Stimulated activated CD4-positive, alpha-beta T cell treated with anti-CD3 and anti-CD28 coated beads, Interleukin-4, amount 100 ng/mL, for 48 hours (primary cell): ENCODE measurements around the gene GPRC5A.

Experiments
- DNase-seq, 2 donors: peaks; one replicate each; pipeline ENCODE4 v3.0.0-alpha.2; 2020; ENCODE audit warnings: low read depth in 2 of 2

Gene GPRC5A

DNA sequence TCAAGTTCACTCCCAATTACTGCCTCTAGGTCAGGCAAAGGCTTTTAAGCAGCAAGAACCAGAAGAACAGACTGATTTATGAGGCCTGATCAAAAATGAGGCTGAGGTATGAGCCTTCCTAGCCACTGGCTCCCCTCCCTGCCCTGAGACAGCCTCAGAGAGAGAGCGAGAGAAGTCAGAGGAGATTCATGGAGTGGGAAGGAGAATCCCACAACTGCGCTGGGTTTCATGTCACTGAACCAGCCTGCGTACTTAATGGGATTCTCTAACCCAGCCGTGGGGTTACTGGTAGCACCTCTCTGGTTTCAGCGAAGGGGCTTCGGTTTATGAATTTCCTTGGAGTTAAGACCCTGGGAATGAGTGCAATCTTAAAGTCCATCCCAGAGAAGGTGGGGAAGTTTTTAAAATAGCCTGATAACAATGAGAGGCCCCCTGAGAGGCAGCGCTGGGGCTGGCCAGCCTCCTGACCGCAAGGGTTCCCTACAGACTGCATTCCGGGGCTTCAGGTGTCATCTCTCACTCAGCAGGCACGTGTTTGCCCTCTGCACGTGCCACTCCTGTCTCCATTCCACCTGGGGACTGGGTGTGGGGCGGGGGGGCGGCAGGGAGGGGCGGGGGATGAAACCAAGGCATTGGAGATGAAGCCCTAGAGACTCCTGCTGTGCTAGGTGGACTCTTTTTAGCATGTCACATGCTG lies 6.1 kb upstream of the GPRC5A start:
- no peak for DNase-seq

DNA sequence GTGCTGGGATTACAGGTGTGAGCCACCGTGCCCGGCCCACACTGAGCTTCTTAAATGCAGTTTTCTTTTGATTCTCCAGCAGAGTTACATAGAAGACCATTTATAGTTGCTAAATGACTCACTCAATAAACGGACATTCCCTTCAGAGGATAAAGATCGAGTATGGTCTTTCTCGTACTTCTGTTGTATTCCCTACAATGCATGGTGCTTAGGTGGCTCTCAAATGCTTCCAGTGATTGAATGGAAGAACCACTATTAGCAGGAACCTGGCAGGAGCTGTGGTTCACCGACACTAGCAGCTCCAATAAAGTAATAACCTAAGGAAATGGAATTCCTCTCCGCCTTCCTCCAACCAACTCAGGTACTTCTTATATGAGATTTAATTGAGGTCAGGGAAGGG lies 3.9 kb upstream of the GPRC5A start:
- no peak for DNase-seq

DNA sequence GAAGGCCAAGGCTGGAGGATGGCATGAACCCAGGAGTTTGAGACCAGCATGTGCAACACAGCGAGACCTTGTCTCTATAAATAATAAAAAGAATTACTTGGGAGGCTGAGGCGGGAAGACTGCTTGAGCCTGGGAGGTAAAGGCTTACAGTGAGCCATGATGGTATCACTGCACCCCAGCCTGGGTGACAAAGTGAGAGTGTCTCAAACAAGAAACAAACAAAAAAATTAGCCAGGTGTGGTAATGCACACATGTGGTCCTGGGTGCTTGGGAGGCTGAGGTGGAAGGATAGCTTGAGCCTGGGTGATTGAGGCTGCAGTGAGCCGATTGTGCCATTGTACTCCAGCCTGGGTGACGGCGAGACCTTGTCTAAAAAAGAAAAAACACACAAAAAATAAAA lies 1.7 kb upstream of the GPRC5A start:
- no peak for DNase-seq

DNA sequence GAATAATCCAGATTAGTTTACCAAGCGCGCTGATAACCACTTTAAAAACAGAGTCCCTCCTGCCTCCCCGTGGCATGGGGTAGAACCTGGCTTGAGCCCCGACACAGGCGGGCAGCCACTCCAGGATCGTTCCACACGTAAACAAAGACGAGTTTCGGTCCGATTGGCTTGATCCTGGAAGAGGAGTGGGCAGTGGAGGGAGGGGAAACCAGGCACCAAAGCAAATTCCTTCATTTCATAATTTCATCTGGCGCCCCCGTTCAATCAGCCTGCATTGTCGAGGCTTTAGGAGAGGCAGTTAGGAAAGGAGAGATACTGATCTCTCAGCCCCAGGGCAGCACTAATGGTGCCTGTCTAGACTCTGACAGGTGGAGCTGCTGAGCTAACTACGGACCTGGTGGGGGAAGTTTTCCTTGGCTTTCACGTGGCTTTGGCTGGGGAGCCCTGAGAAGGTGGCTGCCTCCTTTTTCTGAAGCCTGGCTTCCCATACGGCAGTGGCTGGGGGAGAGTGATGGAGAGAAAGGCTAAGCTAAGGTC lies 751 bp upstream of the GPRC5A start:
- peak in 1 of 2 donors; percentile 14 for DNase-seq

DNA sequence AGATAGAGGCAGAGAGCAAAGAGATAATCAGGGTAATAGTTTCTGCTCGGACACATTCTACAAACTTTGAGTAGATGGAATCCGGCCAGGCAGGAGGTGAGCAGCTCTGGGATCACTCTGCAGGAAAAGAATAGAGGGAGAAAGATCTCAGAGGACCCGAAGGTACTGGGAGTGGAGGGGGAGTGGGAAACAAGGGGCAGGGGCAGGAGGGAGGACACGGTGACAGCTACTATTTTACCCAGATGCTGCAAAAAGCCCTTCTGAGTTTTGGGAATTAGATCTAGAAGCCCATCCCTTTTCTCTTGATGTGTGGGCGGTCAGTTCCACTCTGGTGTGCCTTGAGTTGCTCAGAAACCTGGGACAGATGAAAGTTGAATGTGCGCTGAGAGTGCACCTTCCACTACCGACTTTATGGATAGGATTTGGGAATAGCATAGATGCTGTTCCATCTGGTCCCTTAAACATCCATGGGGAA lies 556 bp downstream of the GPRC5A start:
- DNase-seq = no peak

DNA sequence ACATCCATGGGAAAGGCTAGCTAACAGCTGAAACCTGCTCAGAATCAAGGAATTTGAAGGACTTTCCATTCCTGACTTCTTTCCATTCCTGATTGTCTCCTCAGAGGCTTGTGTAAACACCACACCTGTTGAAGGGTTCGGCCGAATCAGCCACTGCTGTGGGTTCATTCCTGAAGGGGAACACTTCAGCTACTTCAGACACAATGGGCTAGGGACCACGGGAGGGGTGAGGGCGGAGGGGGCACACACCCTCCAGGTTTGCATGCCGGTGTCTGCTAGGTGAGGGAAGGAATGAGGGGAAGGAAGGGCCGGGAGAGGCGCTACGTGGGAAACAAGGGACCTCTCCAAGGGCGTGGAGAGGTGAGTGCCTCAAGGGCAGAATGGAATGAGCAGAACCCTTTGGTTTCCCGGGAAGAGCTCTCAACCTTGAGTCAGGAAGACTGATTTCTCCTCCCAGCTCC lies 1.3 kb downstream of the GPRC5A start:
- DNase-seq = no peak

DNA sequence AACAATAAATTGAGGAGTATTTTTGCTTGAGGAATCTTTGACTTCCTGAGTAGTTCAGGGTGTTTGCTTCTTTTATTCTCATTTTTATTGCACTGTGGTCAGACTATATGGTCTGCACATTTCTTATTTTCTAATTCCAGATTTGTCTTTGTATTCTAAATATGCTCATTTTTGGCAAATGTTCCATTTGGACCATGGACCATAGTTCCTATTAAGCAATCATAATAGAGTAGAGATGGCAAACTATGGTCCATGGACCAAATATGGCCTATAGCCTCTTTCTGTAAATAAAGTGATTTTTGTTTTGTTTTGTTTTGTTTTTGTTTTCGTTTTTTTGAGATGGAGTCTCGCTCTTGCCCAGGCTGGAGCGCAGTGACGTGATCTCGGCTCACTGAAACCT lies 2.1 kb downstream of the GPRC5A start:
- no peak for DNase-seq

DNA sequence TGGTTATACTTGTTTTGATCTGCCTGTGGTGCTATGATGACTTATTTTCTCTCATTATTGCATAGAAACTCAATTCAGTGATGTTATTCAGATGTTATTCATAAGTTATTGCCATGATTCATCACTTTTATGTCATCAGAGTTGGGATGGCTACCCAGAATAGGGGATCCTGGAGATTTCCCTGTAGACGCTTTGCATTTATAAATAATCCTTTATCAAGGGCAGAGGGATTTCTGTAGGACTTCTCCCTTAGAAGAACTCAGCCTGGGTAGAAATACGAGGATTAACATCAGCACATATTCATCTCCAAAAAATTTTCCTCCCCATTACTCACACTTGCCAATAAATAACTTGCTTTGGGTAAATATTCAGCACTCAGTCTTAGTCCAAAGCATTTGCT lies 4.9 kb downstream of the GPRC5A start:
- DNase-seq = no peak

DNA sequence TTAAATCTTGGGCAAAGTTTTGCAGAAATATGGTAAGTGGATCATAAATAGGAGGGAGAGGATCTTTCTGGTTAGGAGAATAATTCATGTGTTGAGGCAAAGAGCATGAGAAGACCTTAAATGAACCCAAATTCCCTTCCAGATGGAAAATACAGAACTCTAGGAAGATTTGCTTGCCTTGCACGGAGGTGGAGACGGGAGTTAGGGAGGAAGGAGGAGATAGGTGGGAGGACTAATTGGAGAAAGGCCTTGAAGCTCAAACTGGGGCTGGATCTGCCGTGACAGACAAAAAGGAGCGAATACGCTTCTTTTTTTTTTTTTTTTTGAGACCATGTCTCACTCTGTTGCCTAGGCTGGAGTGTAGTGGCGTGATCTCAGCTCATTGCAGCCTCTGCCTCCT lies 5.9 kb downstream of the GPRC5A start:
- no peak for DNase-seq

DNA sequence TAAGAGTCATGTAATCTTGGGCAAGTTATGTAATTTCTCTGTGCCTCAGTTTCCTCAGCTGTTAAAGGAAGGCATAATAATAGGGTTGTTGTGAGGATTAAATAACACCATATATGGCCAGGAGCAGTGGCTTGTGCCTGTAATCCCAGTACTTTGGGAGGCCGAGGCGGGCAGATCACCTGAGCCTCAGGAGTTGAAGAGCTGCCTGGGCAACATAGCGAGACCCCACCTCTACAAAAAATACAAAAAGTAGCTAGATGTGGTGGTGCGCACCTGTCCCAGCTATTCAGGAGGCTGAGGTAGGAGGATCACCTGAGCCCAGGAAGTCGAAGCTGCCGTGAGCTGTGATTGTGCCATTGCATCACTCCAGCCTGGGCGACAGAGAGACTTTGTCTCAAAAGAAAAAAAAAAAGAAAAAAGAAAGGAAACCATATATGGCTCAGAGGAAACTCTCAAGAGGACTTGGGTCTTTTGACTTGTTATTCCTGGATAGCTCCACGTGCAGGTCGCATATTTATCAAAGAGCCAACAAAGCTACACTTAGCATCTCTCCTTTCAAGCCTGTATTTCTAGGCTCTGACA lies 6.9 kb downstream of the GPRC5A start:
- DNase-seq = no peak

DNA sequence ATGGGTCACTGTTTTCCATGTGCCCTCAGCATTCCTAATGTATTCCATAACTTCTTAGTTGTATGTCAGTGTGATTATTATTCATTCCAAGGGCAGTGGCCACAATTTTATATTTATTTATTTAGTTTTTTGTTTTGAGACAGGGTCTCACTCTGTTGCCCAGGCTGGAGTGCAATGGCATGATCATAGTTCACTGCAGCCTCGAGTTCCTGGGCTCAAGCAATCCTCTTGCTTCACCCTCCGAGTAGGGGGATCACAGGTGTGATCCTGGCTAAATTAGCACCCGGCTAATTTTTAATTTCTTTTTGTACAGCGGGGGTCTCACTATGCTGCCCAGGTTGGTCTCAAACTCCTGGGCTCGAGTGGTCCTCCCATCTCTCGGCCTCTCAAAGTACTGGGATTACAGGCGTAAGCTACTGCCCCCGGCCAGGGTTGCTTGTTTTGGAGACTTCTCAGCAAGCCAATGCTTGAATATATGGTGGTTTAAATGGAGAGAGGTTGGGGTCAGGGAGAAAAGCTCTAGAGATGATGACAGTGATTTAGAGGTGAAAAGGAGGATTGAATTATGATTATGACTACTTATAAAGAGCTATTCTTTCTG lies 7.6 kb downstream of the GPRC5A start:
- DNase-seq = no peak

DNA sequence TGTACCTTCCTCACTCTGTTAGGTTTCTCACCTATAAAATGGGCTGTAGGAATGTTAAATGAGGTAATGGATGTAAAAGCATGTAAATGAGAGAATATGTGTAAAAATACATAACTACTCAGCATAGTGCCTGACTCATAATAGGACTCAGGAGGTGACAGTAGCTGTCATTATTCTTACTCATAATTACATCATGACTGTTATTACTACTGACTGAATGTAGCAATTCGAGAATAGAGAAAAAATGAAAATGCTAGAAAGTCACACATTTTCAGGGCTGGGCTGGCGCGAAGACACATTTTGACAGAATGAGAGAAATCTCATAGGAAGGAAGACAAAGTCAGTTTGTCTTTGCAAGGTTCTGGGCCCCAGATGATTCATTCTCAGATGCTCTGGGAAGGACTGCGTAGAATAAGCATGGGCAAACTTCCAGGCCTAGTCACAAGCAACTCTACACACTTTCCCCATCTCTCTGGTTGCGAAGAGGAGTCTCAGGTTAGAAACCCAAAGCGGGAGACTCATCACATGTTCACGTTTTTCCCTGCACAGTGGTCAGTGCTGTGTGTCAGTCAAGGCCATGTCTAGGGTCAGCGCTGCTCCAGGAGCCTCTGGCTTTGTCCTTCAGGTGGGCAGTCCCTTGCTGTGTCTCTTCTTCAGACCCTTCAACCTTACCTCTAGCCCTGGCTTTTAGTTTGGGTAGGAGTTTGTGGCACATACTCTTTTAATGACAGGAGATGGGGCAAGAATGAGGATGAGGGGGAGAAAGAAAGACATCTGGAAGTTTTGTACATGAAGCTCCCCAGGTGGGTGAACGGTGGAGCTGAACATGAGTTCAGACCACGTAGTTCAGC lies 8.4 kb downstream of the GPRC5A start:
- peak; percentile 35 to 61 for DNase-seq

DNA sequence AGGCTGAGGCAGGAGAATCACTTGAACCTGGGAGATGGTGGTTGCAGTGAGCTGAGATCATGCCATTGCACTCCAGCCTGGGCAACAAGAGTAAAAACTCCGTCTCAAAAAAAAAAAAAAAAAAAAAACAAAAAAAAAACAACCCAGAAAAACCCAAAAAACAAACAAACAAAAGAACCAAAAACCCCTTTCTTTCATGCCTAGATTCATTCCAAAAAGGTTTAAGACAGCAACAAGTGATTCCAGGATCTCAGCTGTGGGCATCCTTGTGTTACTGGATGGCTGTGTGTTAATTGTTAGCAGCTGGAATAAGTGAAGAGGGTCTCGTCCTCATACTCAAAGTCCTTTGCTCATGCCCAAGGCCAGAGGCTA lies 9.4 kb downstream of the GPRC5A start:
- DNase-seq = no peak

DNA sequence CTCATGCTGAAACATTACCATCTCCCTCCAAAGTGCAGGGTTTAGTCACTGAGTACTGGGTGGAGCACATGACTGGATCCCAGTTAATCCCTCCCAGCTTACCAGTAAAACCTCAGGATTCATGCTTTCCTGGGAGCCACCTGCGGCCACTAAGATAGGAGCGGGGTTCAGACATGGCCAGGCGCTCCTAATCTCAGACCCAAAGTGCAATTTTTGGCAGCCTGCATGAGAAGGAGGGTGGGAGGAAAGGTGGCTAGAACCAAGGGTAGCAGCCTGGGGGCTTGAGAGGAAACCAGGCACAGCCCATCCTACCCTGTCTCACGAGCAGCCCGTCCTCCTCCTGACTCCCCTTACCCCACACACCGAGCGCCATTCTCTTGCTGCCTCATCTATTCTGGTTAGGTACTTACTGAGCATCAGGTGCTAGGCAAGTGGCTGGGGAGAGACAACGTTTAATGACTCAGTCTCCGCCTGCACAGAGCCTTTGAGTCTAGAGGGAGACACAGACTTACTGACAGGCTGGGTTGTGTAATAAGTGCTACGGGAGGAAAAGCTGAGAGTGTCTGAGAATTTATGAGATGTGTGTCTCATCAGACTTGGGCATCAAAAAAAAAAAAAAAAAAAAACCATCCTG lies 9.9 kb downstream of the GPRC5A start:
- DNase-seq = peak in 1 of 2 donors; percentile 15

DNA sequence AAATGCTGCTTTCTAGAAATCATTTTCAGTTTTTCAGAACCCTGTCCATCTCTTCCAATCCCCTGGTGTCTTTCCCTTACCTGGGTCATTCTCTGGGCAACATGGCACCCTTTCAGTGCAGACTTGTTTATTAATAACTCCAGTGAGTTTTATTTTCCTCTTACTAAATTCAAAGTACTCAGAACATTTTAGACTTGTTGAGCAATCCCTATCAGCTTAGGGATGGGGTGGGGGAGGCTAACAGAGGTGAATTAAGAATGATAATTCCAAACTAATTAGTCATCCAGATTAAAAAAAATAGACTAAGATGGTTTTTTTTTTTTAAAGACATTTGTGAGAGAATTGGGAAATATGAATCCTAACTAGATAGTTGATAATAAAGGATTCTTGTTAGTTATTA lies 10.7 kb downstream of the GPRC5A start:
- DNase-seq = no peak

DNA sequence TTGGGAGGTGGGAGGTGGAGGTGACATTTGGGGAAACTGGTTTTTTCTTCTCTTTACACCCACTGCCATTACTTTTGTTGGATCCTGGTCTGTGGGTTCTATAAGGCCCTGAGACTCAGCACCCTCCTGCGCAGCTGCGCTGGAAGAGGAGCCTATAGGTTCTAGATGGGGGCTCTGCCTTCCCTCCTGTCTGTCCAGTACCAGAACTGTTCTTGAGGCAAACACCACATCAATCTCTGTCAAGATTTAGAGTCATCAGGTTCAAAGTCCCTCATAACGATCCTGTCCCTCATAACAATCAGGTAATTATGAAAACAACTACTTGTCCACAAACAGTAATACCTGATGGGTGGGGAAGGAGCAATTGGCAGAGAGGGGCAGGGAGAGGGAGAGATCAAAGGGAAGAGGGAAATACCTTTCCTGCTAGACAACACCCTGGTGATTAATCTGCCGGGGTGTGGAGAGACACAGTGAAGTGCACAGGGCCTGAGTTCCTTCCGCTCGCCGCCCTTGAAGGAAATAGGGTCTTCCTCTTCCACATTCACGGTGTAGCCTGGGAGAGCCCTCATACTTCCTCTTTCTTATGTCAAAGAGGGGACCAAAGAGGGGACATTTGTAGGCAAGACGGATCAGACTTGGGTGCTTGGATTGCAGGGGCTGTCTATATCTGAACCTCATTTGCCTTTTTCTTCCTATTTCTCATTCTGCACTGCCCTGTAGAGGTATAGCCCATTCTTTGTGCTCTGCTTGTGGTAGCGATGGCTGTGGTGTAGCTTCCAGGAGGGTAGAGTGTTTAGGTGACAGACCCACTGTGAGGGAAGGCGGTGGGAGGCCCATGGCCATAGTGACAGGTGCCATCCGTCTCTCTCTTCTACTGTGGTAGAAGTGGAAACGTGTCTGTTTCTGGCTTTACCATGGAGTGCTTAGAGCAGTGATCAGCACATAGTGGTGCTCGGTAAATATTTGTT lies 12.6 kb downstream of the GPRC5A start:
- no peak for DNase-seq

DNA sequence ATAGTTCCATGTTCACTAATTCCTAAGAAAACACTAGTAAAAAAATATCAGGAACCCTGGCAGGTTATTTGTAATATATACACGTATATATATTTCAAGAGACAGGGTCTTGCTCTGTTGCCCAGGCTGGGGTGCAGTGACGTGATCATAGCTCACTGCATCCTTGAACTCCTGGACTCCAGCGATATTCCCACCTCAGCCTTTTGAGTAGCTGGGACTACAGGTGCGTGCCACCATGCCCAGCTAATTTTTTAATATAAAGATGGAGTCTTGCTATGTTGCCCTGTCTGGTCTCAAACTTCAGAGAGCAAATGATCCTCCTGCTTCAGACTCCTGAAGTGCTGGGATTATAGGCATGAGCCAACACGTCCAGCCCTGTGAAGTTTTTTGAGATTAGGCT lies 16.2 kb downstream of the GPRC5A start:
- DNase-seq = no peak

DNA sequence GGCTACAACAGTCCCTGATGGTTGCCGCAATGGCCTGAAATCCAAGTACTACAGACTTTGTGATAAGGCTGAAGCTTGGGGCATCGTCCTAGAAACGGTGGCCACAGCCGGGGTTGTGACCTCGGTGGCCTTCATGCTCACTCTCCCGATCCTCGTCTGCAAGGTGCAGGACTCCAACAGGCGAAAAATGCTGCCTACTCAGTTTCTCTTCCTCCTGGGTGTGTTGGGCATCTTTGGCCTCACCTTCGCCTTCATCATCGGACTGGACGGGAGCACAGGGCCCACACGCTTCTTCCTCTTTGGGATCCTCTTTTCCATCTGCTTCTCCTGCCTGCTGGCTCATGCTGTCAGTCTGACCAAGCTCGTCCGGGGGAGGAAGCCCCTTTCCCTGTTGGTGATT lies 16.9 kb downstream of the GPRC5A start:
- no peak for DNase-seq

DNA sequence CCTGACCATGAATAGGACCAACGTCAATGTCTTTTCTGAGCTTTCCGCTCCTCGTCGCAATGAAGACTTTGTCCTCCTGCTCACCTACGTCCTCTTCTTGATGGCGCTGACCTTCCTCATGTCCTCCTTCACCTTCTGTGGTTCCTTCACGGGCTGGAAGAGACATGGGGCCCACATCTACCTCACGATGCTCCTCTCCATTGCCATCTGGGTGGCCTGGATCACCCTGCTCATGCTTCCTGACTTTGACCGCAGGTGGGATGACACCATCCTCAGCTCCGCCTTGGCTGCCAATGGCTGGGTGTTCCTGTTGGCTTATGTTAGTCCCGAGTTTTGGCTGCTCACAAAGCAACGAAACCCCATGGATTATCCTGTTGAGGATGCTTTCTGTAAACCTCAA lies 17.3 kb downstream of the GPRC5A start:
- DNase-seq = no peak

DNA sequence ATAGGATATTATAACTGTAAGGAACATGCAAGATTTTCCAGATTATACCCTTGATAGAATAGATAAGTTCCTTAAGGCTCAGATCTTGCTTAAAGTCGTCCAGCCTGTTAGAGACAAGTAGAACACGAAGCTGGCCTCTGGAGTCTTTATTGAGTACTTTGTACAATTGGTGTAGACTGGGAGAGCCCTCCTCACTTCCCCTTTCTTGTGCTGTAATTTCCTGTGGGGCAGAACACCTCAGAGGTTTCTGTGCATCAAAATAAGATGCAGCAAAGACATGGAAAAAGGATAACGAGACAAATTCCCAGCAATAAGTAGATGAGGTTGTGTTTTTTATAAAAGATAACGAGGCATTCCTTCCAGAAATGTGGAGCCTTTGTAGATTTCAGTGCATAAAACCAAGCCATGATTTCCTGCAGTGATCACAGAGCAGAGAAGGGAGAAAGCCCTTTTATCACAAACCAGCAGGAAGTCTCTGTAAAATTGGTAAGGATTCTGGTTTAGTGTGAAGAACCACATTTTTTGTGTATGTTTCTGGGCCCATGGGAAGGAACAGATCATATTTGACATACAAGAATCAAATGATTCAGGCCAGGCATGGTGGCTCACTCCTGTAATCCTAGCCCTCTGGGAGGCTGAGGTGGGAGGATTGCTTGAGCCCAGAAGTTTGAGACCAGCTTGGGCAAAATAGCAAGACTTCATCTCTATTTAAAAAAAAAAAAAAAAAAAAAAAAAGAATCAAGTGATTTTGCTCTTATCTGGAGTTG lies 18.0 kb downstream of the GPRC5A start:
- DNase-seq = no peak
